Body of pancreas (tissue), 4 donors: ENCODE data around the gene SUGCT. TPM values are rescaled to one million over a fixed set of nuclear protein-coding genes. Genes with fewer than 3 reads are reported as not detected.

Experiments
- ATAC-seq: fragments of 150-250 bp; one replicate; pipeline ENCODE4 v1.9.1; 2016
- DNase-seq, 4 donors: peaks; one replicate each; pipeline ENCODE4 v3.0.0-alpha.2; 2019
- H3K27ac ChIP-seq, 4 donors: fragments of 200-600 bp; sonication (generic); 1 replicate in 3 of 4; 2 replicates in 1 of 4; pipeline versions ENCODE4 v1.5.1 to v1.6.1; 2016 to 2019; ENCODE audit warnings: mild to moderate bottlenecking in 1 of 4, mixed read lengths in 1 of 4, moderate library complexity in 1 of 4
- H3K27me3 ChIP-seq, 2 donors: fragments of 200-600 bp; sonication (generic); one replicate each; pipeline ENCODE4 v1.6.0; 2016; ENCODE audit warnings: mild to moderate bottlenecking in 1 of 2
- H3K36me3 ChIP-seq, 2 donors: fragments of 200-600 bp; sonication (generic); replicated peaks in 1 of 2; 2 replicates each; pipeline ENCODE4 v1.5.1; 2016; ENCODE audit warnings: low read depth in 2 of 2; ENCODE audit not compliant: insufficient read depth in 1 of 2
- H3K4me1 ChIP-seq: fragments of 200-600 bp; sonication (generic); one replicate; pipeline ENCODE4 v1.6.0; 2016
- H3K4me3 ChIP-seq, 2 donors: fragments of 200-600 bp; sonication (generic); 1 replicate in 1 of 2; 2 replicates in 1 of 2; pipeline ENCODE4 v1.5.1; 2016 to 2019
- H3K9me3 ChIP-seq, 3 donors: fragments of 200-600 bp; sonication (generic); 1 replicate in 2 of 3; 2 replicates in 1 of 3; pipeline ENCODE4 v1.5.1; 2016
- POLR2A ChIP-seq, 3 donors: fragments of 450-650 bp; IDR thresholded peaks; one replicate each; pipeline ENCODE4 v1.6.1; 2016; ENCODE audit warnings: antibody characterized with exemption in 3 of 3, mild to moderate bottlenecking in 2 of 3
- WGBS, 2 donors: methylation state at CpG; one replicate each; pipeline ENCODE4 v1.1.5; 2017; 5-methylcytosine and 5-hydroxymethylcytosine counted together
- intact Hi-C: fragments of 100-400 bp; cut with DNase I; formaldehyde crosslinking; loops from one replicate; pipeline ENCODE4 v1.15.1; 2023
- total RNA-seq, 2 donors: library from RNA; depleted of rRNA; stranded (reverse); fragments of >200 nt; gene quantifications; one replicate each; pipeline ENCODE4 v1.1.0, GENCODE V29; 2016
- TF ChIP-seq, protein P1 (sequence below), 7 experiments: fragments of 450-650 bp in 4 of 7; fragments of 200-600 bp in 3 of 7; sonication (generic) in 3 of 7; IDR thresholded peaks; one replicate each; pipeline ENCODE4 v1.5.1; 2016 to 2019; ENCODE audit warnings: antibody characterized with exemption in 7 of 7

The SUGCT gene
- total RNA-seq, 2 donors from 2014 or later: 0.78 to 1.3 TPM

DNA sequence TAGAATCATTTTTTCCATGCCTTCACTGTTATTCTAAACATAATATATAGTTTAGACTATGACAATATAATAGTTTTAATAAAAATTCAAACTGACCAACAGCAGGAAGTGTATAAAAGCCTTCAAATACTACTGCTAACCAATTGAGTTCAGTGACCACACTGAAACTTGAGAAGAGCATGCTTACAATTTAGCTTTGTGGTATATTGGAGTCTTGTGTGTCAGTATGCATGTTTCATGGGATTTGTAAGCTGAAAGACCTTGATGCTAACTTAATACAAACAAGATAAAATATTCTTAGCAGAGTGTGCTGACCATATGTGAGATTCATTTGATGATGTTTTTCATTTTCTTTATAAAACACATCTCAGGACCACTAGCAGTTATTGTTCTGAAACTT, 395.5 kb downstream of the SUGCT start:
- no peak overlapping the region for H3K27ac ChIP-seq
- no peaks in the 10 kb centered on the region for H3K36me3 ChIP-seq
- intact Hi-C loops: no loop called here
- DNase-seq (no peak), ATAC-seq (no peak)
- no peak overlapping the region for H3K4me3 ChIP-seq
- H3K4me1 ChIP-seq: no peaks in the 10 kb centered on the region
- no peak for TF ChIP-seq POLR2A (IDR thresholded peaks at IDR 0.05)
- TF ChIP-seq, protein P1, sequence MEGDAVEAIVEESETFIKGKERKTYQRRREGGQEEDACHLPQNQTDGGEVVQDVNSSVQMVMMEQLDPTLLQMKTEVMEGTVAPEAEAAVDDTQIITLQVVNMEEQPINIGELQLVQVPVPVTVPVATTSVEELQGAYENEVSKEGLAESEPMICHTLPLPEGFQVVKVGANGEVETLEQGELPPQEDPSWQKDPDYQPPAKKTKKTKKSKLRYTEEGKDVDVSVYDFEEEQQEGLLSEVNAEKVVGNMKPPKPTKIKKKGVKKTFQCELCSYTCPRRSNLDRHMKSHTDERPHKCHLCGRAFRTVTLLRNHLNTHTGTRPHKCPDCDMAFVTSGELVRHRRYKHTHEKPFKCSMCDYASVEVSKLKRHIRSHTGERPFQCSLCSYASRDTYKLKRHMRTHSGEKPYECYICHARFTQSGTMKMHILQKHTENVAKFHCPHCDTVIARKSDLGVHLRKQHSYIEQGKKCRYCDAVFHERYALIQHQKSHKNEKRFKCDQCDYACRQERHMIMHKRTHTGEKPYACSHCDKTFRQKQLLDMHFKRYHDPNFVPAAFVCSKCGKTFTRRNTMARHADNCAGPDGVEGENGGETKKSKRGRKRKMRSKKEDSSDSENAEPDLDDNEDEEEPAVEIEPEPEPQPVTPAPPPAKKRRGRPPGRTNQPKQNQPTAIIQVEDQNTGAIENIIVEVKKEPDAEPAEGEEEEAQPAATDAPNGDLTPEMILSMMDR (IDR thresholded peaks at IDR 0.05): no peak
- H3K27me3 ChIP-seq: no peaks in the 10 kb centered on the region
- no peaks in the 10 kb centered on the region for H3K9me3 ChIP-seq

DNA sequence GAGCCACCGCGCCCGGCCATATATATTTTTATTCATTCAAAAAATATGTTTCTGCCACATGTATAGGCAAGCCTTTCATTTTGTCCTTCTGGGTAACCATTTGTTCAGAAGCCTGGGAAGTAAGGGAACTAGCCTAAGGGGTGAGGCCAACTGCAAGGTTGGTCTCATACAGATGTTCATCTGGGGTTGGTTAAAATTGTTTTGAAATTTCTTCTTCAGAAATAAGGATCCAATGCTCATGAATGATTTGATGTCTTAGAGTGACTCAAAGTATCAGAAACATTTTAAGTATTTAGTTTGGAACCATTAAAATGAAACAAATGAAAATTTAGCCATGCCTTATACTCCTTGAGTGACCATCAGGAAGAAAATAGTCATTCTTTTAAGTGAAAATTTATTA, 397.2 kb downstream of the SUGCT start:
- WGBS, 2 donors: 96% methylated on average over 3 of the region's 3 CpGs
- no peak for TF ChIP-seq POLR2A (IDR thresholded peaks at IDR 0.05)
- TF ChIP-seq, protein P1 (IDR thresholded peaks at IDR 0.05): no peak
- intact Hi-C loops: no loop called here
- no peak for ATAC-seq
- Histone ChIP-seq H3K4me3 (no peak overlapping the region), H3K4me1 (no peaks in the 10 kb centered on the region), H3K36me3 (no peaks in the 10 kb centered on the region), H3K27ac (no peak overlapping the region), H3K9me3 (no peaks in the 10 kb centered on the region), H3K27me3 (no peaks in the 10 kb centered on the region)
- no peak for DNase-seq

DNA sequence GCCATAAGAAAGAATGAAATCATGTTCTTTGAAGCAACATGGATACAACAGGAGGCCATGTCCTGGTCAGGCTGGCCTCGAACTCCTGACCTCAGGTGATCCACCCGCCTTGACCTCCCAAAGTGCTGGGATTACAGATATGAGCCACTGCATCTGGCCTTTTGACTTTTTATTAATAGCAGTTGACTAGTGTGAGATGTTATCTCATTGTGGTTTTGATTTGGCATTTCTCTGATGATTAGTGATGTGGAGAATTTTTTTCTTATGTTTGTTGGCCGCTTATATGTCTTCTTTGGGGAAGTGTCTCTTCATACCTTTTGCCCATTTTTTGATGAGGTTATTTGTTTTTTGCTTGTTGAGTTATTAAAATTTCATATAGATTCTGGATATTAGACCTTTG, 400.9 kb downstream of the SUGCT start:
- TF ChIP-seq, protein P1 (IDR thresholded peaks at IDR 0.05): no peak
- TF ChIP-seq POLR2A (IDR thresholded peaks at IDR 0.05): no peak
- no peak for DNase-seq
- H3K4me3 ChIP-seq: no peak overlapping the region
- H3K27me3 ChIP-seq: no peaks in the 10 kb centered on the region
- no peak for ATAC-seq
- WGBS, 2 donors: 81 to 94% methylated on average over 3 of the region's 3 CpGs
- intact Hi-C loops: no loop called here
- no peaks in the 10 kb centered on the region for H3K36me3 ChIP-seq
- no peaks in the 10 kb centered on the region for H3K9me3 ChIP-seq
- H3K4me1 ChIP-seq: no peaks in the 10 kb centered on the region
- no peak overlapping the region for H3K27ac ChIP-seq

DNA sequence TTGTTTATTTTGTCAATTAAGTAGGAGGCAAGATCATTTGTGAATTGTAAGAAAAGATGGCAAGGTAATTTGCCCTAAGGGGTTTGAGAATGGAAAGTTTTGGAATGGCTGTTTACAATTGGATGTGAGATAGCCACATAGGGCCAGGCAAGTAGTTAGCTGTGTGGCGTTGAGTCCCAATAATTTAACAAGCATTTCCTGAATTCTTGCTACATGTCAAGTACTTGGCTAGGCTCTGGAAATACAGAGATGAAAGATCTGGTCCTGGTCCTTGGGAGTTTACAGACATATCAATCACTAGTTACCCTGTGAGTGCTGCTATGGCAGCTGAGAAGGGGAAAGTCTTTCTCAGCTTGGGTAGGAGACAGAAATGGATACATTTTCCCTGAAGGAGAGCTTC, 401.6 kb downstream of the SUGCT start:
- no peak overlapping the region for H3K27ac ChIP-seq
- no peaks in the 10 kb centered on the region for H3K4me1 ChIP-seq
- WGBS, 2 donors: 50 to 69% methylated on average over 1 of the region's 1 CpG
- H3K27me3 ChIP-seq: no peaks in the 10 kb centered on the region
- TF ChIP-seq, protein P1 (IDR thresholded peaks at IDR 0.05): no peak
- TF ChIP-seq POLR2A (IDR thresholded peaks at IDR 0.05): no peak
- no peaks in the 10 kb centered on the region for H3K36me3 ChIP-seq
- intact Hi-C loops: no loop called here
- H3K9me3 ChIP-seq: no peaks in the 10 kb centered on the region
- H3K4me3 ChIP-seq: no peak overlapping the region
- DNase-seq (no peak), ATAC-seq (no peak)

DNA sequence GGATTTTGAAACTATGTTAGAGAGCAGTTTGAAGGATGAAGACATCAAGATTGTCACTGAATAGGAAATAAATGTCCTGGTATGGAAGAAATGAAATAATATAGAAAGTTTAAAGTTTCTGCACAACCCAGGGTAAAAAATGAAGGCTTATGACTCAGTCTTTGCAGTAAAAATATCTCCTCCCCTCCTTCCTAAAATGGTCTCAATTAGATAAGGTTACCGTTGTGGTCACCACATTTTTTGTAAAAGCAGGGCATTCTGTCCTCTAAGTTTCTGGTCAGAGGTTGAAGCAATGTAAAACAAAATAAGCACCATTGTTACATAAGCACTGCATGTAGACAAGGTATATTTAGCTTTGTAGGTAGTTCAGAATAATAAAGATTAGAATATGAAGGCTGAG, 403.5 kb downstream of the SUGCT start:
- Histone ChIP-seq H3K27ac (no peak overlapping the region), H3K4me3 (no peak overlapping the region), H3K9me3 (no peaks in the 10 kb centered on the region), H3K27me3 (no peaks in the 10 kb centered on the region), H3K4me1 (no peaks in the 10 kb centered on the region), H3K36me3 (no peaks in the 10 kb centered on the region)
- ATAC-seq (no peak), DNase-seq (no peak)
- WGBS, 2 donors: 79 to 91% methylated on average over 1 of the region's 1 CpG
- no peak for TF ChIP-seq POLR2A (IDR thresholded peaks at IDR 0.05)
- TF ChIP-seq, protein P1 (IDR thresholded peaks at IDR 0.05): no peak
- intact Hi-C loops: no loop called here
